Activated naive CD4-positive, alpha-beta T cell treated with anti-CD3 and anti-CD28 coated beads, Interleukin-2, amount 50 U/mL, for 72 hours (primary cell): ENCODE data around the gene LTO1. TPM values are rescaled to one million over a fixed set of nuclear protein-coding genes. Genes with fewer than 3 reads are reported as not detected.
"Not testable (repeated sequence)": the region's sequence is repeated elsewhere in the genome, so short reads cannot be mapped to it uniquely, and the experiment has no call there.

ENCODE experiments used
- ATAC-seq, 2 donors: fragments of 150-1000 bp; cut with Tn5 transposase; 2 replicates each; pipeline ENCODE4 v1.10.0; 2021; ENCODE audit warnings: mild to moderate bottlenecking in 2 of 2, moderate library complexity in 2 of 2
- DNase-seq, 2 donors: peaks; one replicate each; pipeline ENCODE4 v3.0.0; 2021 to 2022; ENCODE audit warnings: low spot score in 2 of 2
- H3K27ac Mint-ChIP-seq, 2 donors: one replicate each; pipeline ENCODE4 v1.8.0; 2022; ENCODE audit warnings: mild to moderate bottlenecking in 2 of 2, mixed read lengths in 2 of 2
- H3K36me3 Mint-ChIP-seq, 2 donors: one replicate each; pipeline ENCODE4 v1.8.0; 2022; ENCODE audit warnings: mixed read lengths in 2 of 2
- H3K9me3 Mint-ChIP-seq, 2 donors: one replicate each; pipeline ENCODE4 v1.8.0; 2022; ENCODE audit warnings: mixed read lengths in 2 of 2
- total RNA-seq, 2 donors: library from RNA; stranded (reverse); gene quantifications; one replicate each; pipeline ENCODE4 v1.2.3, GENCODE V29; 2022

Gene LTO1
- total RNA-seq, 2 donors from 2014 or later, result 19.1 to 21.0 TPM

DNA sequence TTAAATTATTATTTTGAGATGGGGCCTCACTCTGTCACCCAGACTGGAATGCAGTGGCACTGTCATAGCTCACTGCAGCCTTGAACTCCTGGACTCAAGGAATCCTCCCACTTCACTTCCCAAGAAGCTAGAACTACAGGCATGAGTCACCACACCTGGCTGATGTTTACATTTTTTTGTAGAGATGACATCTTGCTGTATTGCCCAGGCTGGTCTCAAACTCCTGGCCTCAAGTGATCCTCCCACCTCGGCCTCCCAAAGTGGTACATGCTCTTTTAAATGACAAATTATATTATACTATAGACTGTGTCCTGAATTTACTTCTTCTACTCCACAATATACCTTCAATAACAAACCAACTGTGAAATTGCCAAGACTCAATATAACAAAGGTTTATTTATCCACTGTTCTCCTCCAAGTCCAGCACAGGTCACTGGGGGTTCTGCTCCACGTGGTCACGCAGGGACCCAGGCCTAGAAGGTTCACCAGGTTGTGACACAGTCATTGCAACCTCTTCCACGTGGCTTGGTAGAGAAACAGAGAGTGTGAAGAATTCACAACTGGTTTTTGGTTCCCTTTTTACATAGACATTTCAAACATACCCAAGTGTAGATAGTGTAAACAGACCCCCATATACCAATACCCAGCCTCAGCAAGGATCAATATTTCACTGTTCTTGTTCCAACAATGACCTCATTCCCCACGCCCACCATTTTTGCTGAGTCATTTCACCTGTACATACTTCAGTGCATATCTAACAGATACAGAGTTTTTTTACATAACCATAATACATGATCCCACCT is 13.0 kb upstream of the LTO1 start:
- not testable (repeated sequence) for H3K36me3 Mint-ChIP-seq, H3K27ac Mint-ChIP-seq, H3K9me3 Mint-ChIP-seq
- DNase-seq (peak in 1 of 2 donors; percentile 26), ATAC-seq (peak in 1 of 2 donors; percentile 59)

DNA sequence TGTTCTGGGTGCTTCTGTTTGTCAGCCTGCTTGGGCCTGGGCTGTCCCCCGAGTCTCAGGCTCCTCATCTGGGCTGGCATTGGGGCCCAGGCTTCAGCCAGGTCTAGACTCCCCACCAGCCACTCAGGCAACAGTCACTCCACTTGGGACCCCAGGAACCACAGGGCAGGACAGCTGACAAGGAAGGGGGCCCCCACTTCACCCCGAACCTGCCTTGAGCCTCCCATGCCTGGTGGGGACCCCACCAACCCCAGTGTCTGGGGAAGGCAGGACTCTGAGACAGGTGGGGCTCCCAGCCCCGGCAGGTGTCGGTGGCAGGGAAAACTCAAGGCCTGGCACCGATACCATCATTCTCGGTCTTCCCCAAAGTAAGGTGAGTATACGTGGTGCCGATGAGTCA is 11.7 kb upstream of the LTO1 start:
- DNase-seq (no peak), ATAC-seq (no peak)
- H3K9me3 Mint-ChIP-seq, result peaks cover 0 to 7% of the 10 kb centered on the region in 2 donors
- peaks cover 3 to 7% of the 10 kb centered on the region in 2 donors for H3K36me3 Mint-ChIP-seq
- H3K27ac Mint-ChIP-seq, result no peak overlapping the region

DNA sequence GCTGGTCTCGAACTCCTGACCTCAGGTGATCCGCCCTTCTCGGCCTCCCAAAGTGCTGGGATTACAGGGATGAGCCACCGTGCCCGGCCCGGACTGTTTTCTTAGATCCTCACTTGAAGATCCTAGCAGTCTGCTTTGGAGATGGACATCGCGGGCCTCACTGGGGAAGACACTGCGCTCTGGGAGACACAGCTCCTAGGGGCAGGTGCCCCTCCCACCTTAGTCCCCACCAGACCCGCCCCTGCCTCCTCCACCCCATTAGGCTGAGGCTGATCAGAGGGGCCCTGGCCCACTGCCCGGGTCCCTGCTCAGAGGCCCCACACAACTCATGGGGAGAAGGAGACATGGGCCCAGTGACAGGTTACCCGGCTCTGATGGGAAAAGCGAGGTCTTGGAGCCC is 11.3 kb upstream of the LTO1 start:
- Mint-ChIP-seq H3K27ac (no peak overlapping the region), H3K9me3 (peaks cover 0 to 7% of the 10 kb centered on the region in 2 donors), H3K36me3 (peaks cover 0 to 4% of the 10 kb centered on the region in 2 donors)
- DNase-seq (no peak), ATAC-seq (no peak)

DNA sequence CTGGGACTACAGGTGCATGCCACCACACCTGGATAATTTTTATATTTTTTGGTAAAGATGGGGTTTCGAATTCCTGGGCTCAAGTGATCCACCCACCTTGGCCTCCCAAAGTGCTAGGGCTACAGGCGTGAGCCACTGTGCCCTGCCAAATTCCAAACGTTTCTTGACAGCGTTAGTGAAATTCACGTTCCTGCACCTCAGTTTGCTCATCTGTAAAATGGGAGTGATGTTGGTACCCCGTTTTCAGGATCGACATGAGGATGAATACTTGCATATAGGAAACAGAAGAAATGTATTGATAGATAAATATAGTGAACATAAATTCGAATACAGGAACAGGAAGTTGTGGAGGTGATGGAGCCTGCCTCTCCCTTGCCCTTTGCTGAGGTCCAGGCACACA is 10.2 kb upstream of the LTO1 start:
- no peak for DNase-seq
- no peaks in the 10 kb centered on the region for H3K36me3 Mint-ChIP-seq
- peaks cover 0 to 7% of the 10 kb centered on the region in 2 donors for H3K9me3 Mint-ChIP-seq
- H3K27ac Mint-ChIP-seq, result no peak overlapping the region
- ATAC-seq, result no peak

DNA sequence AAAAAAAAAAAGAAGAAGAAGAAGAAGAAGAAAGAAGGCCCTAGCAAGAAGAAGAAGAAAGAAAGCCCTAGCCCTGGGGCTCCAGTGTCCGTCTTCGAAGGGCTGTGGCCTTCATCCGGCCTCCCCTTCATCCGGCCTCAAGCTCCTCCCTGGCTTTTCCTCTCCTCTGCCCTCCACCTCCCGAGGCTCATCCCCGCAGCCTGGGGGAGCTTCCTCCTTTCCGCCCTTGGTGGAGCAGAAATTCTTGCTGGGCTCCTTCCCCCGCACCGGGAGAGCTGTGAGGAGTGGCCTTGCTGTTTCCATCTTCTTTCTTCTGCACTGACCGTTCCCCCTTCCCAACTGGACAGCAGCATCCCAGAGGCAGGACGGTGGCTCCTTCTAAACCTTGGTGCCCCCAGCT is 9.5 kb upstream of the LTO1 start:
- DNase-seq, result no peak
- peaks cover 0 to 5% of the 10 kb centered on the region in 2 donors for H3K9me3 Mint-ChIP-seq
- no peak overlapping the region for H3K27ac Mint-ChIP-seq
- H3K36me3 Mint-ChIP-seq, result no peaks in the 10 kb centered on the region
- no peak for ATAC-seq

DNA sequence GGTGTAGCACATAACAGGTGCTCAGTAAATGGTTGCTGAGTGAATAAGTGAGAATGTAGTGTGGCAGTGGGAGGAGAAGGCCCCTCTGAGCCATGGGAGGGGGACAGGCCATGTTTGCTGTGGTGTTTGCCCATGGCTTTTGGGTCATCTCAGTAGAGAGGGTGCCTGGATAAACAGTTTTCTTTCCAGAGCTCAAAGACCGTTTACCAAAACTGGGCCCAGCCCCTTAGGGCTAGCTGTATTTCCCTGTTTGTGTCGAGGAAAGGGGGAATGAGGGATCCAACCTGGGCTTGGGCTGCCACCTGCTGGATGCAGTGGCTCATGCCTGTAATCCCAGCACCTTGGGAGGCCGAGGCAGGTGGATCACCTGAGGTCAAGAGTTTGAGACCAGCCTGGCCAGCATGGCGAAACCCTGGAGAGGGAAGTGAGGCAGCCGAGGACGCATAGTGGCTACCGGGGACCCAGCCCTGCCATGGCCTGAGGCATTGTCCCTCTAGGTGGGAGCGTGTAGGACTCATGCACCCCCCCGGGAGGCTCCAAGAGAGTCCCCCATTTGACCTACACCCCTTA is 8.7 kb upstream of the LTO1 start:
- Mint-ChIP-seq H3K9me3 (no peaks in the 10 kb centered on the region), H3K27ac (no peak overlapping the region), H3K36me3 (no peaks in the 10 kb centered on the region)
- no peak for ATAC-seq
- no peak for DNase-seq

DNA sequence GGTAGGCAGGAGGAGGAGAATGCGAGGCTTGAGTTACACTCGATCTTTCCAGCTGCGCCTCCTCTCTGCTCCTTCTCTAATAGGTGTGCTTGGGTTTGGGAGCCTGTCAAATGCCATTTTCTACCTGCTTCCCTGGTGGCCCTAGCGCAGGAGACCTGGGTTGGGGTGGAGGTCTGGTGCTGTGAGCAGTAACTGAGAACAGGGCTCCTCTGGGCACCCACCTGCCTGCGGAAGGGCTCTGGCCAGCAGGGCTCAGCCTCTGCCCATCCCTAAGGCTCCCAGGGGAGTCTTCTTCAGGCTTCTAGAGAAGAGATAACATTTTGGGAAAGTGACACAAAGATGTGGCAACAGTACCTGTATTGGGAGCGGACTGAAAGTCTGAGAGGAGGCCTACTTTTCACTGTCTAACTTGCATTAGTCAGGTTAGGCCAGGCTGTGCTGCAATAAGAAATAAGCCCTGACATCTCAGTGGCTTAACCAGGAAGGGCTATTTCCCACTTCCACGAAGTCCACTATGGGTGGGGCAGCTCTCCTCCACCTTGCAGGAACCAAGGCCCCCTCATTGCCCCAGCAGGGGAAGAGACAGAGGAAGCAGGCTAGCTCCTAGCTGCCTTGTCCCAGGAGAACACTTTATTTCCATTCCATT is 7.7 kb upstream of the LTO1 start:
- Mint-ChIP-seq H3K27ac (no peak overlapping the region), H3K36me3 (no peaks in the 10 kb centered on the region), H3K9me3 (no peaks in the 10 kb centered on the region)
- ATAC-seq (no peak), DNase-seq (no peak)

DNA sequence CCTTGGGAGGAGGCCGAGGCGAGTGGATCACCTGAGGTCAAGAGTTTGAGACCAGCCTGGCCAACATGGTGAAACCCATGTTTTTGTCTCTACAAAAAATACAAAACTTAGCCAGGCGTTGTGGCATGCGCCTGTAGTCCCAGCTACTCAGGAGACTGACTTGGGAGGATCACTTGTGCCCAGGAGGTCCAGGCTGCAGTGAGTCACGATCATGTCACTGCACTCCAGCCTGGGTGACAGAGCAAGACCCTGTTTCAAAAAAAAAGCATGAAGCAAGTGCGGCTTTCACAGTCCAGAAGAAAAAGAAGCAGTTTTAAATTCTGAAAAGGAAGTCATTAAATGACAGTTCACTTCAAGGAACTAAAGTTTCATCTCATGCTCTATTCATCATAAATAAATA is 7.1 kb upstream of the LTO1 start:
- H3K36me3 Mint-ChIP-seq, result no peaks in the 10 kb centered on the region
- DNase-seq (no peak), ATAC-seq (no peak)
- no peak overlapping the region for H3K27ac Mint-ChIP-seq
- H3K9me3 Mint-ChIP-seq, result no peaks in the 10 kb centered on the region

DNA sequence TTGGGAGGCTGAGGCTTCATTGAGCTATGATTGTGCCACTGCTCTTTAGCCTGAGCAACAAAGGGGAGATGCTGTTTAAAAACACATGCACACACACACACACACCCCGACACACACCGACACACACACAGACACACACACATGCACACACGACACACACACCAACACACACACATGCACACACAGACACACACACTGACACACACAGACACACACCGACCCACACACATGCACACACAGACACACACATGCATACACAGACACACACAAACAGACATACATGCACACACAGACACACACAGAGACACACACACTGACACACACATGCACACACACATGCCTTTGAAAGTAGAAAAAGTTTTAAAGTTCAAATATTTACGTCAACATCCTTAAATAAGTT is 5.5 kb upstream of the LTO1 start:
- ATAC-seq (no peak), DNase-seq (no peak)
- H3K9me3 Mint-ChIP-seq, result no peaks in the 10 kb centered on the region

DNA sequence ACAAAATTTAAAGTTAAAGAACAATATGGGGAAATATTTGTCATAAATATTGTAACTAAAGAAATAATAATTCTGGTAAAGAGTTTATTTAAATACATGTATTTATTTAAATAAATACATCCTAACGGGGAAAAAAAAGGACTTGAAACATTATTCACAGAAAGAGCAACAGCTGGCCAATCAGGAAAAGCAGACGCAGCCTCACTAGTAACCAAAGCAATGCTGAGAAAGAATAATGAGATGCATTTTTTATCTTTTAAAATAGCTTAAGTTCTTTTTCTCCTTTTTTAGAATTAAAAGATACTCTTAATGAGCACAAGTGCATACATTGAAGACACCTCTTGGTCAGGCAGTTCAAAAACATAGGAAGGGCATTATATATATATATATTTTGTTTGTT is 2.6 kb upstream of the LTO1 start:
- no peaks in the 10 kb centered on the region for H3K9me3 Mint-ChIP-seq
- H3K27ac Mint-ChIP-seq, result no peak overlapping the region
- ATAC-seq (no peak), DNase-seq (no peak)
- H3K36me3 Mint-ChIP-seq, result peaks cover 0 to 8% of the 10 kb centered on the region in 2 donors

More for the DNA sequence above, 5.5 kb upstream of the LTO1 start:
- Mint-ChIP-seq H3K27ac (no peak overlapping the region), H3K36me3 (no peaks in the 10 kb centered on the region)

DNA sequence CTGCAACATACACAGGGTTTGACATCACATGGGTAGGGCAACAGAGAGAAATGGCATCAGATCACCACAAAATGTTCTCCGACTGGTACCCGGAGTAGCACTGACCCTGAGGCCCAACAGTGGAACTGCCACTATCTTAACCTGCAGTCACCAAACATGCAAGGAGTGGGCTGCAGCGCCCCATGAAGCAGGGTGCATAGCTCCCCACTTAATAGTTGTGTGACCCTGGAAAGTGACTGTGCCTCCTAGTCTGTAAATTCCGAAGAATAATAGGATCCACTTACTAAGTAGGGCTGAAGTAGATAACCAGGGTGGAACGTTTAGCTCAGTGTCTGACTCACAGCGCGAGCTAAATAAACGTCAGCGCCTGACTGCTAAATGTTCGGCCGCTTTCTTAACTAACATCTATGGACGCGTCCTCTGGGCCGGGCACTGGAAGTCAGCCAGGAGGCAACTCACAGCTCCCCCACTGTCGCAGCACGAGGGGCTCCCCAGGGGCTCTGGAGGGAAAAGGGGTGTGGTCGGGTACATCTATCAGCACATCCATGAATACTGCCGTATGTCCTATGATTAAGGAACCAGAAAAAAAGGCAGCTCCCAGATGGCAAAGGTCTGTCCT is 777 bp downstream of the LTO1 start:
- Mint-ChIP-seq H3K9me3 (no peaks in the 10 kb centered on the region), H3K27ac (peak overlapping the region; percentile 88 to 94), H3K36me3 (peaks cover 0 to 8% of the 10 kb centered on the region in 2 donors)
- DNase-seq (peak in 1 of 2 donors; percentile 10), ATAC-seq (peak in 1 of 2 donors; percentile 36)

DNA sequence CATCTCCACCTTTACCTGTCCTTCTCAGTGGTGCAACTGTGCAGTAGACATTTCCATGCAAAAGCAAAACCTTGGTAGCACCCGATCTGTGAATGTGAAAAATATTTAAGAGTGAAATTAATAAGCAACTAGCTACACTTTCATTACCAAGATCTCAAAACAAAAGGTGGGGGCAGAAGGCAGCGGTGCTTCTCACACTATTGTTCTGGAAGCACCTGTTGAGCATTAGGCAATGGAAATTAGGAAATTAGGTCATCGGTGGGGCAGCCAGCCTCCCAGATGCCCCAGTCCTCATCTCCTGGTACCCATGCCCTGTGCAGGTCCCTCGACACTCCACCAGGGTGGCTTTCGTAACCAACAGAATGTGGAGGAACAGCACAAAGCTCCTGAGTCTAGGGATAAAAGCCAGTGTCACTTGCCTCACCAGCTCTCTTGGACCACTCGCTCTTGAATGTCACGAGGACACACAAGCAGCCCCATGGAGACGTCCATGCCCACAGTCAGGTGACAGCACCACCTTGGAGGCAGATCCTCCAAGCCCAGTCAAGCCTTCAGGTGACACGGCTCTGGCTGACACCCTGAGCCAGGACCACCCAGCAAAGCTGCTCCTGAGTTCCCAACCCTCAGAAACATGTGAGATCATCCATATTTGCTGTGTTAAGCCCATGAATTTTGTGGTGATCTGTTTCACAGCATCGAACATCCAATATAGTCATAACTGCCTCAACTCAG is 3.3 kb downstream of the LTO1 start:
- Mint-ChIP-seq H3K27ac (no peak overlapping the region), H3K36me3 (peaks cover 0 to 8% of the 10 kb centered on the region in 2 donors), H3K9me3 (no peaks in the 10 kb centered on the region)
- no peak for DNase-seq
- no peak for ATAC-seq

DNA sequence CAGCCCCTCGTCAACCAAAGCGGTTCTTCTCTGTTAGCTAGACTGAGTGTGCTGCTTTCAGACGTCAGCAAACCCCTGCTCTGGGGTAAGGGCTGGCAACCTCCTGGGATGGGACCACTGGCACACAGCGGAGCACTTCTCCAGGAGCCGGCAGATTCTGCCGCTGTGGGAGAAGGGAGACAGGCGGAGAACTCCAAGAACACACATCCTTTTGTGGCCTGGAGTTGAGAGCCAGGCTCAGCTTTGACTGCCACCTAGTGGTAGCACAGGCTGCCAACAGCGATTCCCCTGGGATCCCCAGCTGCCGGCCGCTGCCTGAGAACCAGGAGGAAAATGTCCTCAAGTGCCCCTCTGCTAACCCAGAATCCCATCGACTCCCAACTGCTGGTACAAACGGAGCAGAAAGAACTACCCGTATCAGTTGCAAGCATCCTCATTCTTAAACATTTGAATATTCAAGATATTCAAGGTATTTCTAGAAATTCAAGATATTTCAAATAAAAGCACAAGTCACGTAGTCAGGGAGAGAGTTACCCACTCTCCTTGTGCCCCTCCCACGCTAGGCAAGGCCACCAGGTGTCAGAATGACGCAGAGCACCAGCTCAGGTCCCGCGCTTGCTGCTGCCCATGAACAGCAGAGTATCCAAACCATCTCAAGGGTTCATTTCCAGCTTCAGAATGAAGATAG is 4.9 kb downstream of the LTO1 start:
- Mint-ChIP-seq H3K27ac (peak overlapping the region in 1 of 2 donors; percentile 85), H3K9me3 (no peaks in the 10 kb centered on the region), H3K36me3 (peaks cover 0 to 8% of the 10 kb centered on the region in 2 donors)
- peak in 1 of 2 donors; percentile 60 for DNase-seq
- peak; percentile 22 to 34 for ATAC-seq

DNA sequence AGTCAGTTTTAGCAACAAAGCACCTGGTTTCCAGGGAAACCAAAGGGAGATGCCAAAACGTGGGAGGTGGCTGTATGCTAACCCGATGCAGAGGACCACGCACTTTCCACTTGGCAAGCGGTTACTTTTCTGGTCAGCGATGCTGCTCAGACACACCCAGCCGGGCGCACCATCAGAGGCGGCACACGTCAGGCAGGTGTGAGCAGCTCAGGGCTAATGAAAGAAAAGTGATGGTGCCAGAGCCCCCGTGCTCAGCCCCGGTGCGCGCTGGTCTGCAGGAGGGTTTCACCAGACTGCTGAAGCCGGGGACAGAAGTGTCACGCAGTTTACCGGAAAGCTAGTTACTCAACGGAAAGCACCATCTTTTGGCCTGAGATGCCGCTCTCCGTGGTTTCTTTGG is 5.7 kb downstream of the LTO1 start:
- DNase-seq (no peak), ATAC-seq (no peak)
- Mint-ChIP-seq H3K9me3 (no peaks in the 10 kb centered on the region), H3K36me3 (peaks cover 0 to 4% of the 10 kb centered on the region in 2 donors), H3K27ac (no peak overlapping the region)

DNA sequence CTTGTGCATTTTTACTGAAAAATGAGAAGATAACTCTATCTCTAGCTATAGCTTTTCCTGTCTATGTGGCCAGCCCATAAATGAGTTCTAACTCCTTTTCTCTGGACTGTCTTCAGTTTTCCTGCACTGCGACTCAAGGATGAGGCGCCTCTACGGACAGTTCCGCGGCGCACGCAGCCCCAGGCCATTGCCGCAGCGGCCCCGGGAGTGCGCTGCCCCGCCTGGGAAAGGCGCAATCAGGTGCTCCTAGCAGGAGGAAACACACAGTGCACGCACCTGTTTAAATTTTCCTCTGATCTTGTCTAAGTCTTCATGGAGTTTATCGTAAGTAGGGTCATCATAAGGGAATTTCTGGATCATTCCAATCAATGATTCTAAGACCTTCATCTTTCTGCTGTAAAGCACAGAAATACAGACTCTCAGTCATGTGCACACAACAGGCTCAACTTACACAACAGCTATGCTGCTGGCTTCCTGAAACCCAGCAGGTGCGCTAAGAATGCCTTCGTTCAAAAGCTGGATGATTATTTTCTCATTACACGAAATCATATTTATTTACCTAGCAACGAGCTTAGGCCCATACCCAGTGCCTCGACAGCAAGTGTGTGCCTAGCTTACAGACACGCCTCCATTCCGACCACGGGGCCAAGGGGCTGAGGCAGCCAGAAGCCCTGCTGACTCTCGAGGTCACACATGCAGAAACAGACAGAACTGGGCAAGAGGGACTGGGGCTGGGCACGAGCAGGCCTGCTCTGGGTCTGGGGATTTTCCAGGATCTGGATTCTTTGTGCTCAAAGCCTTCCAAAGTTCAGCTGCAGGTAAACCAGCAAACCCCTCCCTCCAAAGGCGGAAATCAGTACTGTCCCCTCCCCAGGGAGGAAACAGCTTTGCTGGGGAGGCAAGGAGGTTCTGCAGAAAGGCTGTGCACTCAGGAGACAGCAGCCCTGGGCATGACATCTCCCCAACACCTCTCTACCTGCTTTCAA is 7.2 kb downstream of the LTO1 start:
- no peak overlapping the region for H3K27ac Mint-ChIP-seq
- H3K36me3 Mint-ChIP-seq, result no peaks in the 10 kb centered on the region
- peak in 1 of 2 donors; percentile 43 for DNase-seq
- ATAC-seq, result no peak
- H3K9me3 Mint-ChIP-seq, result no peaks in the 10 kb centered on the region
